Nephron progenitor cell (in vitro differentiated cells): ENCODE data around the gene GALNT5.

Experiments used
- DNase-seq: peaks from one replicate; pipeline ENCODE4 v3.0.0; 2021
- H3K27ac Mint-ChIP-seq: 2 replicates; pipeline ENCODE4 v1.8.0; 2021; ENCODE audit warnings: mild to moderate bottlenecking, moderate library complexity, mixed read lengths
- H3K27me3 Mint-ChIP-seq: 2 replicates; pipeline ENCODE4 v1.8.0; 2021; ENCODE audit warnings: mild to moderate bottlenecking, low read depth, mixed read lengths; ENCODE audit not compliant: poor library complexity
- H3K36me3 Mint-ChIP-seq: 2 replicates; pipeline ENCODE4 v1.8.0; 2021; ENCODE audit warnings: low read depth, mixed read lengths
- H3K4me1 Mint-ChIP-seq: 2 replicates; pipeline ENCODE4 v1.8.0; 2021; ENCODE audit warnings: mixed read lengths
- H3K4me3 Mint-ChIP-seq: 2 replicates; pipeline ENCODE4 v1.8.0; 2021; ENCODE audit warnings: mild to moderate bottlenecking, moderate library complexity, mixed read lengths
- H3K9me3 Mint-ChIP-seq: 2 replicates; pipeline ENCODE4 v1.8.0; 2021; ENCODE audit warnings: mild to moderate bottlenecking, moderate library complexity, mixed read lengths
- CTCF ChIP-seq: fragments of 200-600 bp; sonication (generic); IDR thresholded peaks from 2 replicates; pipeline ENCODE4 v1.5.0; 2021; ENCODE audit warnings: antibody characterized with exemption

GALNT5 gene

GRCh38 chr2:157333304-157334047 is 76.0 kb downstream of the GALNT5 start:
- no peak overlapping the region for H3K27ac Mint-ChIP-seq
- no peaks in the 10 kb centered on the region for H3K27me3 Mint-ChIP-seq
- H3K4me1 Mint-ChIP-seq: peaks cover 18% of the 10 kb centered on the region
- no peaks in the 10 kb centered on the region for H3K9me3 Mint-ChIP-seq
- no peaks in the 10 kb centered on the region for H3K36me3 Mint-ChIP-seq
- no peak overlapping the region for H3K4me3 Mint-ChIP-seq
- TF ChIP-seq CTCF: no peak
- DNase-seq: no peak

GRCh38 chr2:157334335-157334734 is 76.8 kb downstream of the GALNT5 start:
- Mint-ChIP-seq H3K27me3 (no peaks in the 10 kb centered on the region), H3K9me3 (no peaks in the 10 kb centered on the region), H3K36me3 (no peaks in the 10 kb centered on the region), H3K4me1 (peaks cover 13% of the 10 kb centered on the region), H3K4me3 (no peak overlapping the region), H3K27ac (no peak overlapping the region)
- TF ChIP-seq CTCF: no peak
- no peak for DNase-seq

GRCh38 chr2:157334797-157335196 is 77.3 kb downstream of the GALNT5 start:
- Mint-ChIP-seq H3K36me3 (no peaks in the 10 kb centered on the region), H3K27me3 (no peaks in the 10 kb centered on the region), H3K4me1 (peaks cover 9% of the 10 kb centered on the region), H3K27ac (no peak overlapping the region), H3K4me3 (no peak overlapping the region), H3K9me3 (no peaks in the 10 kb centered on the region)
- no peak for DNase-seq
- no peak for TF ChIP-seq CTCF

- Mint-ChIP-seq H3K36me3 (no peaks in the 10 kb centered on the region), H3K4me3 (no peak overlapping the region), H3K4me1 (peaks cover 4% of the 10 kb centered on the region), H3K9me3 (peaks cover 6% of the 10 kb centered on the region), H3K27ac (no peak overlapping the region), H3K27me3 (no peaks in the 10 kb centered on the region)
- TF ChIP-seq CTCF: peak; percentile 63
- peak; percentile 31 for DNase-seq
These were observed 78.9 kb downstream of the GALNT5 start for GRCh38 chr2:157336137-157337010.

- Mint-ChIP-seq H3K27me3 (no peaks in the 10 kb centered on the region), H3K27ac (no peak overlapping the region), H3K36me3 (peaks cover 10% of the 10 kb centered on the region), H3K4me1 (no peaks in the 10 kb centered on the region), H3K9me3 (peaks cover 20% of the 10 kb centered on the region), H3K4me3 (no peak overlapping the region)
- no peak for DNase-seq
- no peak for TF ChIP-seq CTCF
These were observed 80.5 kb downstream of the GALNT5 start for GRCh38 chr2:157337978-157338377.
